H9 (cell line): Measurements from ENCODE around the gene PCDHB12. TPM values are rescaled to one million over a fixed set of nuclear protein-coding genes. Genes with fewer than 3 reads are reported as not detected.

Experiments used
- DNase-seq: peaks from one replicate; pipeline ENCODE4 v3.0.0-alpha.2; 2017
- H2AFZ ChIP-seq: one replicate; pipeline ENCODE4 v1.6.1; 2013; ENCODE audit warnings: mild to moderate bottlenecking, low read length, control low read depth, moderate library complexity
- H2AK5ac ChIP-seq: 2 replicates; pipeline ENCODE4 v1.6.1; 2013; ENCODE audit warnings: low read length, control low read depth, mixed read lengths; ENCODE audit not compliant: insufficient read length
- H2BK120ac ChIP-seq: one replicate; pipeline ENCODE4 v1.6.1; 2013; ENCODE audit warnings: low read depth, mild to moderate bottlenecking, low read length, control low read depth, inconsistent platforms; ENCODE audit not compliant: poor library complexity, severe bottlenecking
- H2BK12ac ChIP-seq: 2 replicates; pipeline ENCODE4 v1.6.1; 2013; ENCODE audit warnings: low read length, control low read depth, mixed read lengths, low read depth; ENCODE audit not compliant: insufficient read length
- H2BK15ac ChIP-seq: 2 replicates; pipeline ENCODE4 v1.6.1; 2013; ENCODE audit warnings: low read depth, low read length, control low read depth
- H2BK20ac ChIP-seq: one replicate; pipeline ENCODE4 v1.6.1; 2013; ENCODE audit warnings: low read depth, mild to moderate bottlenecking, low read length, control low read depth, inconsistent platforms; ENCODE audit not compliant: poor library complexity, severe bottlenecking
- H2BK5ac ChIP-seq: 2 replicates; pipeline ENCODE4 v1.6.1; 2013; ENCODE audit warnings: low read length, control low read depth, mixed read lengths; ENCODE audit not compliant: insufficient read length
- H3K14ac ChIP-seq: 2 replicates; pipeline ENCODE4 v1.6.1; 2013; ENCODE audit warnings: low read length, control low read depth; ENCODE audit not compliant: insufficient read depth
- H3K18ac ChIP-seq: 2 replicates; pipeline ENCODE4 v1.6.1; 2013; ENCODE audit warnings: low read depth, mild to moderate bottlenecking, mixed read lengths, low read length, control low read depth; ENCODE audit not compliant: insufficient read length
- H3K23ac ChIP-seq: 2 replicates; pipeline ENCODE4 v1.6.1; 2013; ENCODE audit warnings: low read length, control low read depth, mixed read lengths, low read depth; ENCODE audit not compliant: insufficient read length
- H3K23me2 ChIP-seq: 2 replicates; pipeline ENCODE4 v1.6.1; 2013; ENCODE audit warnings: low read depth, mild to moderate bottlenecking, mixed read lengths, low read length, control low read depth; ENCODE audit not compliant: insufficient read length, poor library complexity, severe bottlenecking
- H3K27ac ChIP-seq: 2 replicates; pipeline ENCODE4 v1.5.1; 2013; ENCODE audit warnings: low read length, control low read depth, mixed read lengths, low read depth; ENCODE audit not compliant: insufficient read length
- H3K27me3 ChIP-seq: 2 replicates; pipeline ENCODE4 v1.6.1; 2013; ENCODE audit warnings: low read length, control low read depth, inconsistent platforms; ENCODE audit not compliant: insufficient read depth
- H3K4ac ChIP-seq: 2 replicates; pipeline ENCODE4 v1.6.1; 2013; ENCODE audit warnings: low read depth, mild to moderate bottlenecking, control low read depth, inconsistent platforms, low read length, moderate library complexity
- H3K4me1 ChIP-seq: 2 replicates; pipeline ENCODE4 v1.6.1; 2013; ENCODE audit warnings: low read length, control low read depth, inconsistent platforms; ENCODE audit not compliant: insufficient read depth
- H3K4me2 ChIP-seq: 2 replicates; pipeline ENCODE4 v1.6.1; 2013; ENCODE audit warnings: low read length, control low read depth, mixed read lengths; ENCODE audit not compliant: insufficient read length, insufficient read depth
- H3K56ac ChIP-seq: 2 replicates; pipeline ENCODE4 v1.6.1; 2013; ENCODE audit warnings: low read depth, mild to moderate bottlenecking, mixed read lengths, low read length, control low read depth; ENCODE audit not compliant: insufficient read length
- H3K79me1 ChIP-seq: 2 replicates; pipeline ENCODE4 v1.6.1; 2013; ENCODE audit warnings: low read depth, mild to moderate bottlenecking, moderate library complexity, low read length, control low read depth, inconsistent platforms; ENCODE audit not compliant: insufficient read depth, poor library complexity, severe bottlenecking
- H3K79me2 ChIP-seq: 2 replicates; pipeline ENCODE4 v1.6.1; 2013; ENCODE audit warnings: low read length, control low read depth, inconsistent platforms; ENCODE audit not compliant: insufficient read depth
- H3K9ac ChIP-seq: 2 replicates; pipeline ENCODE4 v1.6.1; 2013; ENCODE audit warnings: low read length, control low read depth, mixed read lengths; ENCODE audit not compliant: insufficient read length; ENCODE audit errors: extremely low read depth
- H3K9me3 ChIP-seq: one replicate; pipeline ENCODE4 v1.6.1; 2013; ENCODE audit warnings: low read depth, low read length, inconsistent platforms; ENCODE audit not compliant: control insufficient read depth
- H3T11ph ChIP-seq: one replicate; pipeline ENCODE4 v1.6.1; 2013; ENCODE audit warnings: mild to moderate bottlenecking, low read length, control low read depth, inconsistent platforms
- H4K20me1 ChIP-seq: one replicate; pipeline ENCODE4 v1.6.1; 2013; ENCODE audit not compliant: control insufficient read depth, insufficient read length, insufficient read depth
- H4K5ac ChIP-seq: 2 replicates; pipeline ENCODE4 v1.6.1; 2013; ENCODE audit warnings: low read depth, mild to moderate bottlenecking, mixed read lengths, low read length, control low read depth; ENCODE audit not compliant: insufficient read length
- H4K8ac ChIP-seq: replicated peaks from 2 replicates; pipeline ENCODE4 v1.6.1; 2013; ENCODE audit warnings: low read length, control low read depth, mixed read lengths, low read depth; ENCODE audit not compliant: insufficient read length
- H4K91ac ChIP-seq: 2 replicates; pipeline ENCODE4 v1.6.1; 2013; ENCODE audit warnings: low read depth, mild to moderate bottlenecking, moderate library complexity, mixed read lengths, low read length, control low read depth; ENCODE audit not compliant: insufficient read length
- H3K27ac Mint-ChIP-seq, 3 experiments: 2 replicates in 2 of 3; 3 replicates in 1 of 3; pipeline ENCODE4 v1.8.0; 2020 to 2021; ENCODE audit warnings: mixed read lengths in 3 of 3, mild to moderate bottlenecking in 1 of 3, moderate library complexity in 1 of 3
- H3K27me3 Mint-ChIP-seq: 2 replicates; pipeline ENCODE4 v1.8.0; 2021; ENCODE audit warnings: low read depth, mild to moderate bottlenecking, moderate library complexity, mixed read lengths
- H3K36me3 Mint-ChIP-seq, 3 experiments: 2 replicates in 2 of 3; 3 replicates in 1 of 3; pipeline ENCODE4 v1.8.0; 2020 to 2021; ENCODE audit warnings: low read depth in 3 of 3, mixed read lengths in 3 of 3; ENCODE audit not compliant: insufficient read depth in 1 of 3
- H3K4me1 Mint-ChIP-seq, 2 experiments: 2 replicates each; pipeline ENCODE4 v1.8.0; 2020; ENCODE audit warnings: mixed read lengths in 2 of 2
- H3K4me3 Mint-ChIP-seq, 2 experiments: 2 replicates in 1 of 2; 3 replicates in 1 of 2; pipeline ENCODE4 v1.8.0; 2020 to 2021; ENCODE audit warnings: mild to moderate bottlenecking in 2 of 2, mixed read lengths in 2 of 2, moderate library complexity in 1 of 2
- H3K9me3 Mint-ChIP-seq, 2 experiments: 2 replicates in 1 of 2; 3 replicates in 1 of 2; pipeline ENCODE4 v1.8.0; 2020; ENCODE audit warnings: mild to moderate bottlenecking in 2 of 2, mixed read lengths in 2 of 2, moderate library complexity in 1 of 2
- WGBS: extraction: QIAGEN DNeasy Blood & Tissue Kit; methylation state at CpG from one replicate; pipeline ENCODE4 v1.1.7; 2013; ENCODE audit warnings: missing lambda C conversion rate, low lambda C conversion rate, mixed read lengths; ENCODE audit not compliant: insufficient read length; ENCODE audit errors: extremely low coverage; 5-methylcytosine and 5-hydroxymethylcytosine counted together
- total RNA-seq: library from RNA; stranded (reverse); gene quantifications from 2 replicates; pipeline ENCODE4 v1.2.1, GENCODE V29; 2021
- TF ChIP-seq, protein P1 (sequence below): fragments of 200-600 bp; sonication (generic); conservative IDR thresholded peaks from 3 replicates; pipeline ENCODE4 v1.8.0; 2021; ENCODE audit warnings: antibody characterized with exemption, mild to moderate bottlenecking

Gene PCDHB12
- total RNA-seq, 1 experiment from 2014 or later, result 3.1 TPM

DNA sequence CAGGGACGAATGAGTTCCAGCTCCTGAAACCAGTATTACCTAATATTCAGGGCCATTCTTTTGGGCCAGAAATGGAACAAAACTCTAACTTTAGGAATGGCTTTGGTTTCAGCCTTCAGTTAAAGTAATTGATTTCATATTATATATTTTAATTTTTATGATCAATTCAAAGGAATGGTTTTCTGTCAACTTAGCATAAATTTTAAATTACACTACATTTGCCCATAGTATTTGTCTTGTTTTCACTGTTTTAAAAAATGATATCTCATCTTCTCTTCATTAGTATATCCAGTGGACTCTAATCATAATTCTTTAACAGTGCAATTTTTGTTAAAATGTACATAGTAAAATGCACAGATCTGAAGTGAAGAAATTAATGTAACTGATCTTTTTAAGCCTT is 28.2 kb upstream of the PCDHB12 start:
- no peak overlapping the region for H3K9ac ChIP-seq
- no peak overlapping the region for H4K5ac ChIP-seq
- no peaks in the 10 kb centered on the region for H3K79me1 ChIP-seq
- H3K23ac ChIP-seq, result no peak overlapping the region
- no peak overlapping the region for H2BK15ac ChIP-seq
- H3K27me3 ChIP-seq, result no peaks in the 10 kb centered on the region
- H2BK120ac ChIP-seq, result no peak overlapping the region
- no peaks in the 10 kb centered on the region for H3K23me2 ChIP-seq
- H2BK20ac ChIP-seq, result no peak overlapping the region
- no CpG with 5 or more reads among the region's 1 CpG for WGBS
- no peak overlapping the region for H3K4me3 Mint-ChIP-seq
- DNase-seq, result no peak
- peaks cover 2% of the 10 kb centered on the region for H3K27me3 Mint-ChIP-seq
- TF ChIP-seq, protein P1, sequence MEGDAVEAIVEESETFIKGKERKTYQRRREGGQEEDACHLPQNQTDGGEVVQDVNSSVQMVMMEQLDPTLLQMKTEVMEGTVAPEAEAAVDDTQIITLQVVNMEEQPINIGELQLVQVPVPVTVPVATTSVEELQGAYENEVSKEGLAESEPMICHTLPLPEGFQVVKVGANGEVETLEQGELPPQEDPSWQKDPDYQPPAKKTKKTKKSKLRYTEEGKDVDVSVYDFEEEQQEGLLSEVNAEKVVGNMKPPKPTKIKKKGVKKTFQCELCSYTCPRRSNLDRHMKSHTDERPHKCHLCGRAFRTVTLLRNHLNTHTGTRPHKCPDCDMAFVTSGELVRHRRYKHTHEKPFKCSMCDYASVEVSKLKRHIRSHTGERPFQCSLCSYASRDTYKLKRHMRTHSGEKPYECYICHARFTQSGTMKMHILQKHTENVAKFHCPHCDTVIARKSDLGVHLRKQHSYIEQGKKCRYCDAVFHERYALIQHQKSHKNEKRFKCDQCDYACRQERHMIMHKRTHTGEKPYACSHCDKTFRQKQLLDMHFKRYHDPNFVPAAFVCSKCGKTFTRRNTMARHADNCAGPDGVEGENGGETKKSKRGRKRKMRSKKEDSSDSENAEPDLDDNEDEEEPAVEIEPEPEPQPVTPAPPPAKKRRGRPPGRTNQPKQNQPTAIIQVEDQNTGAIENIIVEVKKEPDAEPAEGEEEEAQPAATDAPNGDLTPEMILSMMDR, result no peak
- no peak overlapping the region for H4K8ac ChIP-seq
- no peak overlapping the region for H3K56ac ChIP-seq
- no peaks in the 10 kb centered on the region for H3K79me2 ChIP-seq
- H3T11ph ChIP-seq, result no peak overlapping the region
- H3K4me1 ChIP-seq, result no peaks in the 10 kb centered on the region
- peaks cover 24 to 27% of the 10 kb centered on the region in 2 experiments for H3K9me3 Mint-ChIP-seq
- H4K91ac ChIP-seq, result no peak overlapping the region
- H2BK12ac ChIP-seq, result no peak overlapping the region
- no peak overlapping the region for H3K4me2 ChIP-seq
- H3K27ac Mint-ChIP-seq, result no peak overlapping the region
- H3K14ac ChIP-seq, result no peak overlapping the region
- H3K4me1 Mint-ChIP-seq, result peaks cover 4 to 10% of the 10 kb centered on the region in 2 experiments
- peaks cover 10 to 28% (median 15%) of the 10 kb centered on the region in 3 experiments for H3K36me3 Mint-ChIP-seq
- no peak overlapping the region for H2AFZ ChIP-seq
- no peak overlapping the region for H2AK5ac ChIP-seq
- H3K9me3 ChIP-seq, result no peaks in the 10 kb centered on the region
- no peaks in the 10 kb centered on the region for H4K20me1 ChIP-seq
- H3K18ac ChIP-seq, result no peak overlapping the region
- H3K27ac ChIP-seq, result no peak overlapping the region
- no peak overlapping the region for H2BK5ac ChIP-seq
- no peak overlapping the region for H3K4ac ChIP-seq
